Karpas-422 (cell line): Measurements from ENCODE around the gene EHBP1. TPM values are rescaled to one million over a fixed set of nuclear protein-coding genes. Genes with fewer than 3 reads are reported as not detected.

Source experiments
- DNase-seq: peaks from one replicate; pipeline ENCODE4 v3.0.0-alpha.2; 2015
- H2AFZ ChIP-seq: fragments of 200-600 bp; sonication (generic); 2 replicates; pipeline ENCODE4 v1.6.1; 2014; ENCODE audit warnings: antibody characterized with exemption, low read length, mixed read lengths
- H3K27ac ChIP-seq: fragments of 200-600 bp; sonication (generic); 2 replicates; pipeline ENCODE4 v1.5.1; 2014; ENCODE audit warnings: mild to moderate bottlenecking, low read length, moderate library complexity
- H3K27me3 ChIP-seq: fragments of 200-600 bp; sonication (generic); 2 replicates; pipeline ENCODE4 v1.6.1; 2014; ENCODE audit warnings: low read length, mixed read lengths
- H3K36me3 ChIP-seq: fragments of 200-600 bp; sonication (generic); 2 replicates; pipeline ENCODE4 v1.6.1; 2014; ENCODE audit warnings: low read length, mixed read lengths; ENCODE audit not compliant: insufficient read depth
- H3K4me1 ChIP-seq: fragments of 200-600 bp; sonication (generic); 2 replicates; pipeline ENCODE4 v1.6.1; 2014; ENCODE audit warnings: mild to moderate bottlenecking, low read length, mixed read lengths
- H3K4me2 ChIP-seq: fragments of 200-600 bp; sonication (generic); 2 replicates; pipeline ENCODE4 v1.6.1; 2014; ENCODE audit warnings: low read length, low read depth, mild to moderate bottlenecking; ENCODE audit not compliant: poor library complexity, severe bottlenecking
- H3K4me3 ChIP-seq: fragments of 200-600 bp; sonication (generic); 2 replicates; pipeline ENCODE4 v1.5.1; 2014; ENCODE audit warnings: mild to moderate bottlenecking, antibody characterized with exemption, low read length, mixed read lengths
- H3K79me2 ChIP-seq: fragments of 200-600 bp; sonication (generic); 2 replicates; pipeline ENCODE4 v1.6.1; 2014; ENCODE audit warnings: mild to moderate bottlenecking, low read length, mixed read lengths
- H3K9ac ChIP-seq: fragments of 200-600 bp; sonication (generic); 2 replicates; pipeline ENCODE4 v1.6.0; 2014; ENCODE audit warnings: low read length
- H3K9me2 ChIP-seq: fragments of 200-600 bp; sonication (generic), shearing (Covaris generic); replicated peaks from 2 replicates; pipeline ENCODE4 v1.6.0; 2014; ENCODE audit warnings: mild to moderate bottlenecking, low read length, moderate library complexity; ENCODE audit not compliant: insufficient read depth
- H3K9me3 ChIP-seq: fragments of 300-700, 200-600 bp; sonication (generic); 2 replicates; pipeline ENCODE4 v1.6.1; 2014; ENCODE audit warnings: low read length, mixed read lengths
- H4K20me1 ChIP-seq: fragments of 200-600 bp; sonication (generic); 2 replicates; pipeline ENCODE4 v1.6.1; 2014; ENCODE audit warnings: mild to moderate bottlenecking, antibody characterized with exemption, low read length, low read depth; ENCODE audit not compliant: insufficient read depth
- total RNA-seq: library from RNA; depleted of rRNA; stranded (reverse); fragments of >200 nt; shearing (Covaris generic); gene quantifications from 2 replicates; pipeline ENCODE4 v1.2.3, GENCODE V29; 2014; ENCODE audit warnings: low replicate concordance

Gene EHBP1
- total RNA-seq, 1 experiment from 2014 or later = 32.2 TPM

DNA sequence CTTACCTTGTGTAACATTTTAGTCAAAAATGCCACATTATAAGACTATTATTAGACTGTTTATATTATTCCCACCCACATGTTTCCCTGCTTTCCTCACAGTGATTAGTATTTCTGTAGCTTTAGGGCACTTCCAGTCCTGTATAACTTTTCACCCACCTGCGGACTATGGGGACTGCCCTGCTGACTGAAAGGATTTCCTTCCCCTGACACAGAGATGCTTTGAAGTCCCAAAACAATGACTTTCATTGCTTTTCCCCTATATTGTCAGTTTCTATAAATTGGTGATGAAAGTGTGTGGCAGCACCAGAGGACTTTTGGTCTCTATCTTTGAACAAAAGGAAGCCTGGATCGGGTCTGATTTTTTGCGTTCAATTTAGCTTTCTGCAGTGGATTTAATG, 286.1 kb downstream of the EHBP1 start:
- no peaks in the 10 kb centered on the region for H3K9me3 ChIP-seq
- no peak for DNase-seq
- H4K20me1 ChIP-seq = no peaks in the 10 kb centered on the region

DNA sequence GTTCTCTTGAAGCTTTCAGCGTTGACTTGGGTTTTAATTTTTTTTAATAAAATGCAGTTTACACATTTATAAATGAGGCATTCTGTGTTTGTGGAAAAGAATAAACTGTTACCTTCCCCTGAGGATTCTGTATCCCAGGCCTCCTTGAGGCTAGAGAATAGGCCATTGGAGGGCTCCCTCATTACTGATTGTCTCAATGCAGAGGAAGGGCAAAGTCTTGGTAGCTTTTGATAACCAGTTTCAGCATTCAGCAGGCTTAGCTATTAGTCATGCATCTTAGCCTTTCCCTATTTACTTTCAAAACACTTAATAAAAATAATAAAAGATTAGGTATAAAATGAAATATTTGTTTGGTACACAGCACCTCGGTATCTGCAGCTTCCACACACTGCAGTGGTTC, 287.0 kb downstream of the EHBP1 start:
- Histone ChIP-seq H3K36me3 (no peaks in the 10 kb centered on the region), H3K27ac (no peak overlapping the region), H3K79me2 (no peaks in the 10 kb centered on the region), H3K9me3 (no peaks in the 10 kb centered on the region), H3K4me1 (no peaks in the 10 kb centered on the region), H3K4me3 (no peak overlapping the region), H3K4me2 (no peak overlapping the region), H2AFZ (no peak overlapping the region), H3K9ac (no peak overlapping the region), H4K20me1 (no peaks in the 10 kb centered on the region), H3K27me3 (no peaks in the 10 kb centered on the region), H3K9me2 (no peaks in the 10 kb centered on the region)
- no peak for DNase-seq

More for the DNA sequence above, 286.1 kb downstream of the EHBP1 start:
- H3K4me3 ChIP-seq = no peak overlapping the region
- no peaks in the 10 kb centered on the region for H3K9me2 ChIP-seq
- no peak overlapping the region for H3K27ac ChIP-seq
- no peaks in the 10 kb centered on the region for H3K36me3 ChIP-seq
- no peak overlapping the region for H3K4me2 ChIP-seq
- no peaks in the 10 kb centered on the region for H3K4me1 ChIP-seq
- H3K79me2 ChIP-seq = no peaks in the 10 kb centered on the region
- no peak overlapping the region for H3K9ac ChIP-seq
- no peaks in the 10 kb centered on the region for H3K27me3 ChIP-seq
- no peak overlapping the region for H2AFZ ChIP-seq

DNA sequence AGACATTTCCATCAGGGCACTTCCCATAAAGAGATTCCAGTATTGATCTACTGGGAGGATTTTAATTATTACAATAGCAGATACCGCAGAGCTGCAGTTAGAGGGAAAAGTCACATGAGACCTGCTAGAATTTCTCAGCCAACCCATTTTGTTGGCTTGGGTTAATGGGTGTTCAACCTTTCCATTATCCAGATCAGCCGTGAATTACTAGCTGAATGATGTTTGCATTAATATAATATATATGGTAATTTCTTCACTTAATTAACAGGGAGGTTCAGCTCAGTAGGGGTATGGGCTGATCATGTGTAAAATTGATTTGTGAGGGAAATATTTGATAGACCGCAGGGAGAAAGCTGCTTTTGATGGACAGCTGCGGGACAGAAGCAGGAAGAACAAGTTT, 288.7 kb downstream of the EHBP1 start:
- no peaks in the 10 kb centered on the region for H3K9me3 ChIP-seq
- no peaks in the 10 kb centered on the region for H3K4me1 ChIP-seq
- no peak for DNase-seq
- H3K9me2 ChIP-seq = no peaks in the 10 kb centered on the region
- no peak overlapping the region for H3K27ac ChIP-seq
- no peak overlapping the region for H3K4me2 ChIP-seq
- H3K9ac ChIP-seq = no peak overlapping the region
- no peaks in the 10 kb centered on the region for H3K27me3 ChIP-seq
- no peak overlapping the region for H2AFZ ChIP-seq
- H3K79me2 ChIP-seq = no peaks in the 10 kb centered on the region
- H4K20me1 ChIP-seq = no peaks in the 10 kb centered on the region
- no peak overlapping the region for H3K4me3 ChIP-seq
- H3K36me3 ChIP-seq = 0 out of 2 replicates have a peak, but pooled peaks cover 2% of the 10 kb centered on the region

DNA sequence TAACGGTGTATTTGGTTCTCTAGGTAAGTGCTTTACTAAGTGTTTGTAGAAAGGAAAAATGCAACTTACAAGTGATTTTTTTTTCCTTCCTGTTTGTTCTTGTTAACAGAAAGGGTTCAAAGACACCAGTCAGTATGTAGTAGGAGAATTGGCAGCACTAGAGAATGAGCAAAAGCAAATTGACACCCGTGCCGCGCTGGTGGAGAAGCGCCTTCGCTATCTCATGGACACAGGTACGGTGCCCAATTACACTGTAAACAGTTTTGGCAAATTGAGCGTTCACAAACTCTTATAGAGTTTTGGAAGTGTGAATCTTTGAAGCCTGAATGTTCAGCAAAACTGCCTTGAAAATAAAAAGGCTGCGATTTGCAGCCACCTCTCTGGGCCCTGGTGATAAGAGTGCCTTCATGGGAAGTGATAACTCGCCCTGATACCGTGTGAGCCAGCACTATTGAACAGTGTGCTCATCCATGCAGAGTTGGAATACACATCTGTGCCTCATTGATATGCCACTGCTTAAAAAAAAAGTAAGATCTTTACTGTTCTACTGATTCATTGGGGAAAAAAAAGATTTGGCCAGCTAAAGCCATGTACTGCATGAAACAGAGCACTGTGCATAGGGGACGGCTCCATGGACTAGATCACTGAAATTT, 291.1 kb downstream of the EHBP1 start:
- Histone ChIP-seq H3K36me3 (peaks cover 7% of the 10 kb centered on the region; the same call in 1 of the 2 replicates), H2AFZ (no peak overlapping the region)

DNA sequence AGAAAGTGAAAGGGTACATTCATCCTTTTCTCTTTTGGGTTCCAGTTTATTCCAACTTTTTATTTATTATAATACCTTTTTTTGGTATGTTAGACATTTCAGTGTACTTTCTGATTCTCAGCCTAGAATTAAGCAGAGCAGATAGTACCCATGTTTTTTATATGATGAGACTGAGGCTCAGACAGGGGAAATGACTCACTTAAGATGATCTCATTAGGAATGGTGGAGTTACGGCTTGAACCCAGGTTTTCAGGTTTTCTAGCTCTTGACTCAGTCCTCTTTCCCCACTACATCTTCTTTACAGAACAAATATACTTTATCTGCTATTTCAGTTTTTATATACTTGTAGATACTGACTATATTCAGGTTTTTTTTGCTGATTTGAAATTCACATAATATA, 293.4 kb downstream of the EHBP1 start:
- H3K27ac ChIP-seq = no peak overlapping the region
- DNase-seq = no peak

More for the DNA sequence above, 291.1 kb downstream of the EHBP1 start:
- no peak overlapping the region for H3K27ac ChIP-seq
- no peaks in the 10 kb centered on the region for H3K27me3 ChIP-seq
- DNase-seq = no peak
- no peaks in the 10 kb centered on the region for H3K9me3 ChIP-seq
- no peaks in the 10 kb centered on the region for H4K20me1 ChIP-seq
- H3K79me2 ChIP-seq = no peaks in the 10 kb centered on the region
- peaks cover 3% of the 10 kb centered on the region for H3K4me1 ChIP-seq
- no peaks in the 10 kb centered on the region for H3K9me2 ChIP-seq
- H3K9ac ChIP-seq = no peak overlapping the region
- H3K4me2 ChIP-seq = no peak overlapping the region
- H3K4me3 ChIP-seq = no peak overlapping the region

DNA sequence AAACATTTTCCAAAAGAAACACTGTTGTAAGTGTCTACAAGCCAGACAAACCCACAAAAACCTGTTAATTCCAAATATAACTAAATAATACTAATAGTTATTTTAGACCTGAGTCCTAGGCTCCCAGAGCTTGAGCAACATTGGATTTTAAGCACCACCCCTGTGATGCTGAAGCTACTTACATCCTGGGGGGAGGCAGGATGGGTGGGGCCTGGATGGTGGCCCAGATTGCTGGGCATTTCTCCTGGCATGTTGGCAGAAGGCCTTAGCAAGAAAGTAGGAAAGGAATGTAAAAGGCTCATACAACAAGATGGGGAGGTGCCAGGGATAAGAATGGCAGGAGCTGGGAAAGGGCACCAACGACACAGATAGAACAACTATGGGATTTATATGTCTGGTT, 294.4 kb downstream of the EHBP1 start:
- H3K4me3 ChIP-seq = no peak overlapping the region
- no peak overlapping the region for H3K27ac ChIP-seq

More for the DNA sequence above, 293.4 kb downstream of the EHBP1 start:
- Histone ChIP-seq H3K4me1 (peaks cover 12% of the 10 kb centered on the region), H3K9me3 (no peaks in the 10 kb centered on the region), H3K79me2 (no peaks in the 10 kb centered on the region), H3K36me3 (peaks cover 7% of the 10 kb centered on the region; the same call in 1 of the 2 replicates), H3K9me2 (no peaks in the 10 kb centered on the region), H3K9ac (no peak overlapping the region), H2AFZ (no peak overlapping the region), H3K4me2 (no peak overlapping the region), H4K20me1 (no peaks in the 10 kb centered on the region), H3K4me3 (no peak overlapping the region), H3K27me3 (no peaks in the 10 kb centered on the region)

DNA sequence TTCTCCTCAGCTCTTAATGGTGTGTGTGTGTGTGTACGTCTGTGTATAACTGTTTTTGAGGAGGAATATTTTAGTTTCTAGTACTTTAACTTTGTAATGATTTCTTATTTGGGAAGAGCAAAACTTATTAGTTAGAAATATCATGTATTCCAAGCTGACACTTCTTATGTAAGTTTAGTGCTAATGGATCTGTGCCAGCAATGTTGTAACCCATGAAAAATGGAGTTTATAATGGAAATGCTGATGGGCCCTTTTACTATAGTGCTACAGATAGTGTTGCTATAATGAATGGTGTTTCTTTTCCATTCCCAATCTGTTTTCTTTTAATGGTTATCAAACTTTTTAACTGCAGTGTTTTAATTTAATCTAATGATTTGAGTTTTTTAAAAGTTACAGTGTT, 295.3 kb downstream of the EHBP1 start:
- Histone ChIP-seq H3K79me2 (no peaks in the 10 kb centered on the region), H3K9me3 (no peaks in the 10 kb centered on the region), H3K4me2 (no peak overlapping the region), H2AFZ (no peak overlapping the region), H3K4me1 (peaks cover 12% of the 10 kb centered on the region), H3K27me3 (no peaks in the 10 kb centered on the region), H4K20me1 (no peaks in the 10 kb centered on the region), H3K36me3 (peaks cover 7% of the 10 kb centered on the region; the same call in 1 of the 2 replicates), H3K9me2 (no peaks in the 10 kb centered on the region), H3K9ac (no peak overlapping the region), H3K4me3 (no peak overlapping the region), H3K27ac (no peak overlapping the region)
- DNase-seq = no peak

More for the DNA sequence above, 294.4 kb downstream of the EHBP1 start:
- no peaks in the 10 kb centered on the region for H3K79me2 ChIP-seq
- no peaks in the 10 kb centered on the region for H3K9me2 ChIP-seq
- DNase-seq = no peak
- H3K9me3 ChIP-seq = no peaks in the 10 kb centered on the region
- H3K4me2 ChIP-seq = no peak overlapping the region
- no peak overlapping the region for H2AFZ ChIP-seq
- peaks cover 7% of the 10 kb centered on the region; the same call in 1 of the 2 replicates for H3K36me3 ChIP-seq
- H4K20me1 ChIP-seq = no peaks in the 10 kb centered on the region
- H3K4me1 ChIP-seq = peaks cover 12% of the 10 kb centered on the region
- no peak overlapping the region for H3K9ac ChIP-seq
- H3K27me3 ChIP-seq = no peaks in the 10 kb centered on the region

DNA sequence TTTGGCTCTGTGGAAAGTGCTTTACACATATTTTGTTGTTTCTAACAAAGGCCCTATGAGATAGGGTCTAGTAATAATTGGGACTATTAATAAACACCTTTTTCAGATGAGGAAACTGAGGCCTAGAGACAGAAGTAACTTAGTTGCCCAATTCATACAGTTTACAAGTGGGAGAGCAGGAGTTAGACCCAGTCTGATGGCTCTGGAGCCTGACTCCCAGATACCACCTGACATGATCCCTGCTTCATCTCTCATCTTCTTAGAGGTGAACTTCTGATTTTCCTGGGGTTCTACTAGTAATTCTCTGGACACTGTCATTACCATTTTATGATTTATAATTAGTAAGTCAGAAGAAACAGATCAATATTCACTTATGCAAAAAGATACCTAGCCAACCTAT, 296.1 kb downstream of the EHBP1 start:
- Histone ChIP-seq H3K4me2 (no peak overlapping the region), H3K9me2 (no peaks in the 10 kb centered on the region), H3K27ac (no peak overlapping the region), H3K9ac (no peak overlapping the region), H4K20me1 (no peaks in the 10 kb centered on the region), H3K36me3 (peaks cover 7% of the 10 kb centered on the region; the same call in 1 of the 2 replicates), H3K4me3 (no peak overlapping the region), H3K9me3 (no peaks in the 10 kb centered on the region), H2AFZ (no peak overlapping the region), H3K27me3 (no peaks in the 10 kb centered on the region), H3K4me1 (peaks cover 12% of the 10 kb centered on the region), H3K79me2 (no peaks in the 10 kb centered on the region)
- DNase-seq = no peak
